HG03103 (cell line): ENCODE measurements around the gene TTC34.

ENCODE experiments used
- ATAC-seq: cut with Tn5 transposase; IDR thresholded peaks from one replicate; pipeline ENCODE4 v1.9.1; 2021; ENCODE audit warnings: low read depth; ENCODE audit not compliant: unreplicated experiment

The TTC34 gene

GRCh38 chr1:2609319-2610035 is 192.0 kb downstream of the TTC34 start:
- ATAC-seq, result no peak

DNA sequence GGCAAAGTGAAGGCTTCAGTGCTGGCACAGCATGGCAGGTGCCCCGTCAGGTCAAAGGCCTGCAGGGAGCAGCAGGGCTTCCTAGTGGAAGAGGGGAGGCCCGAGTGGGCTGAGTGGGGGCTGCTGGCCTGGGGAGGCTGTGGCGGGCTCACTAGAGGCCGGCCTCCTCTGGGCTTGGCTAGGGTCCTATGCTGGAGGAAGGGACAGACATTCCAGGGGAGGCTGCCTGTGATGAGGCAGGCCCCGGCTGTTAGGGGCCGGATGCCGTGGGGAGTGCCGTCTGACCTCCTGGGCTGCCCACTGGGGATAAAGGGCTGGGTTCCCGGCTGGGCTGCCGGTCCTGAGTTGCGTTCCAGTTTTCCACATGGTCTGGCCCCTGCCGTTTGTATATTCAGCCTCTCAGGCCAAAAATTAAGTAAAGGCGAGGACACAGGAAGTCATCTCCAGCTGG is 193.8 kb downstream of the TTC34 start:
- ATAC-seq, result no peak

- ATAC-seq, result no peak
Observed at GRCh38 chr1:2606881-2607621, 194.4 kb downstream of the TTC34 start.

GRCh38 chr1:2606396-2606880 is 195.1 kb downstream of the TTC34 start:
- no peak for ATAC-seq

GRCh38 chr1:2605509-2606395 is 195.7 kb downstream of the TTC34 start:
- no peak for ATAC-seq

- no peak for ATAC-seq
Observed at GRCh38 chr1:2604844-2605508, 196.5 kb downstream of the TTC34 start.

DNA sequence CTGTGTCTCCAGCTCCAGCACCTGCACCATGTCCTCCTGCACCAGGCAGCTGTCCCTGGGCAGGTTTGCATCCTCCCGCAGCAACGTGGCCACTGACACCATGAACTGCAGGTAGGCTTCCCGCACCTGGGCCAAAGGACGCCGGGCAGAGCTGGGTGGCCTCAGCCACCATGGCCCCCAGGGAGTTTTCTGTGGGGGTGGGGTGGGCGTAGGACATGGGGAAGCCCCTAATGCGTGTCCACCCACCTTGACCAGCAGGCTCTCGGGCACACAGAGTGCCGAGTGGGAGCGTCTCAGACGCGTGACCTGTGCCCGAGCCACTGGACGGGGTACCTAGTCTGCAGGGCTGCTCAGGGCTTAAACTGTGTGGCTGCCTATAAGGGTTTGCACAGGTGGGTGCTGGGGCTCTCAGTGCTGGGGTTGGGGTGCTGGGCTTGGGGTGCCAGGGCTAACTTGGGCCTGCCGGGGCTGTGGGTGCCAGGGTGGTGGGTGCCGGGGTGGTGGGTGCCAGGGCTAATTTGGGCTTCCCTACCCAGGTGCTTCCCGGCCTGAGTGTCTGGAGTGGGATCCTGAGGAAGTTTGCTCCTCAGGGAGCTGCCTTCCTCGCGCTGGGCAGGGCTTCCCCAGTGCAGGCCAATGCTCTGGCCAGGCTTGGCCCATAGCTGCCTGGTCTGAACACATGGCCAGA is 197.2 kb downstream of the TTC34 start:
- no peak for ATAC-seq

DNA sequence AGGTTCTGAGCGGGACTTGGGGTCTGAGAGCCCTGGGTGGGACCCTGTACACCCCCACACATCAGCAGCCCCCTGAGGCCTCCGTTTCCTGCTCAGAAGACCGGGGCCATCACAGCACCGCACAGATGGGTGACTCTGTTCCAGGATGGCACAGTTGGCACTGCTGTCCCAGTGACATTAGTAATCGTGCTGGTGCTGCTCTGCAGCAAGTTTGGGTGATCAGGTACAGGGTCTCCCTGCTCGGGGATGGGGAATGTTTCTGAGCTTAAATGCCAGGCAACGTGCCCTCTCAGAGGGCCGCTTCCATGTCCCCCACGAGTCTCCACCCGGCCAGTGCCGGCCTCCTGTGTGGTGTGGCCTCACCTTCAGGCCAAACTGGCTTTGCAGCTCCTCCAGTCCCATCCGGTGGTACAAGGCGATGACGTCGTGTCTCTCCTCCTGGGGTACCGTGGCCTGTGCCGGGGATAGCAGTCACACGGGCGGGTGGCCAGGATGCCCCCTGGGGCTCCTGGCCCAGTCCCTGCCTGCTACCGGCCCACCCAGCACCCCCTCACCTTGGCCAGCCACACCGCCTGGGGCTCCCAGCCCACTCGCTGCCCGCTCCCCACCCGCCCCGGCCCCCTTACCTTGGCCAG is 197.9 kb downstream of the TTC34 start:
- ATAC-seq, result no peak

GRCh38 chr1:2602866-2603520 is 198.5 kb downstream of the TTC34 start:
- ATAC-seq, result no peak

GRCh38 chr1:2602311-2602835 is 199.1 kb downstream of the TTC34 start:
- no peak for ATAC-seq

GRCh38 chr1:2601721-2602303 is 199.7 kb downstream of the TTC34 start:
- ATAC-seq, result no peak

GRCh38 chr1:2598329-2598931 is 203.1 kb downstream of the TTC34 start:
- no peak for ATAC-seq

DNA sequence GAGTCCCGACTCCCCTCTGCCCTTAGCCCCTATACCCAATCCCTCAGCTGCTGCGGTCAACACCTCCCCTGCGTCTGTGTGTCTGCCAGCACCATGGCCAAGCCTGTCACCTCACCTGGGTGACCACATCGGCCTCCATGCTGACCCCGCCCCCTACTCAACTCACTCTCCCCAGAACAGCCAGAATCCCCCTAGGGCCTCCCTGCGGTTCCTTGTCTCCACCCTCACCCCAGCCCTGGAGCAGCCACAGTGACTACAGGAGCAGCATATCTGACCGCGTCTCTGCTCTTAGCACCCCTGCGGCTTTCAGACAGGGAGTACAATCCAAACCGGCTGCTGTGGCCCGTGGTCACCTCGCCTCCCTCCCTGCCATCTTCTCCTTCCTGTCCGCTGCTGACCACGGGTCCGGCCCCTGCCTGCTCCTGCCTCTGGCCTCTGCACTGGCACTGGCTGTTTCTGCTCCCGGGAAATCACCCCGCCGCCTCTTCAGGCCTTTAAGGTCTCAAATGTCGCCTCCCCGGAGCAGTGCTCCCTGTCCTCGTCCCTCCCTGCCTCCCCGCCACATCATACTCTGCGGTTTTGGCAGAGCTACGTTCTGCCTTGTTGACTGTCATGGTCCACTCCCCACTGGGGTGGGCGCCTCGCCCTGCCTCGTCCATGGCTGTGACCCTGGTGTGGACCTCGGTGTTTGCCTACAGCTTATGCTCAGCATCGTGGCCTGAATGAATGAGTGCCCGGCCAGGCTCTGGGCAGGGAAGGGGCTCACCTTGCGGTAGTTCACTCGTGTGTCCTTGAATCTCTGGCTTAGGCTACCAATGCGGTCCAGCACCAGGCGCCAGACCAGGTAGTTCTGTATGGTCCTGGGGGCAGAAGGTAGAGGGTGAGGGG is 203.8 kb downstream of the TTC34 start:
- ATAC-seq, result no peak

GRCh38 chr1:2596530-2597333 is 204.8 kb downstream of the TTC34 start:
- ATAC-seq, result no peak

GRCh38 chr1:2595812-2596529 is 205.5 kb downstream of the TTC34 start:
- no peak for ATAC-seq
